ENCODE data around the gene PPDPF.

DNA sequence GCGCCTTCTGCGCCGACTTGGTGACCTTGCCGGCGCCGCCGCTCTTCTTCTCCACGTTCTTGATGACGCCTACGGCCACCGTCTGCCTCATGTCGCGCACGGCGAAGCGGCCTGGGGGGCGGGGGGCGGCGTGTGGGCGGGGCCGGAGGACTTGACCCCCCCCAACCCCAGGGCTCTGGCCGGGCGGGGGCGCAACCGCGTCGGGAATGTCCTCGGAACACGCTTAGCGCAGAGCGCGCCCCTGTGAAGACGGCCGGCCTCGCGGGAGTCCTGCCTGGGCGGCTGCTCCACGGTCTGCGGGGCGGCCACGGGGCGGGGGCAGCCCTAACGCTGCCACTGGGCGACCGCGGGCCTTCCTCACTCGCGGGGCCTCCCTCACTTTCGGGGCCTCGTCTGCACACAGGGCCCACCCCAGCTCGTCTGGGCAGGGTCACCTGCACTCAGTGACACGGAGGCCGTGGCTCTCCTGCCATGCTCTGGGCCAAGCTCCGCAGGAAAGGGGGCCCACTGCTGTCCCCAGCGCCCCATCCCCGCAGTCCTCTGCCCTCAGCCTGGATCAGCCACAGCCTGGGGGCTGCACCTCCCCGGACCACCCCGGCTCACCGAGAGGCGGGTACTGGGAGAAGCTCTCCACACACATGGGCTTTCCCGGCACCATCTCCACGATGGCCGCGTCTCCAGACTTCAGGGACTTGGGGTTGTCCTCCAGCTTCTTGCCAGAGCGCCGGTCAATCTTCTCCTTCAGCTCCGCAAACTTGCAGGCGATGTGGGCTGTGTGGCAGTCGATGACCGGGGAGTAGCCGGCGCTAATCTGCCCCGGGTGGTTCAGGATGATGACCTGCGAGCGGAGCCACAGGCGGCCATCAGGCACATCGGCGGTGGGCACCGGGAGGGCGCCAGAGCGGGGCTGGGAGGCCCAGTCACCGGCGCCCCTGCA, 32.0 kb upstream of the PPDPF start:
- TF ChIP-seq CTCF (IDR thresholded peaks at IDR 0.05), result no peak
- no peak for TF ChIP-seq POLR2AphosphoS5 (IDR thresholded peaks at IDR 0.05)
